ENCODE results near the gene MYO10. TPM values are rescaled to one million over a fixed set of nuclear protein-coding genes. Genes with fewer than 3 reads are reported as not detected.

The MYO10 gene
- total and polyA plus RNA-seq, 2 of the 8 experiments (the other 6 are each of a cell fraction or from before 2014, with no cell fraction given), result 21.5 to 107 TPM

DNA sequence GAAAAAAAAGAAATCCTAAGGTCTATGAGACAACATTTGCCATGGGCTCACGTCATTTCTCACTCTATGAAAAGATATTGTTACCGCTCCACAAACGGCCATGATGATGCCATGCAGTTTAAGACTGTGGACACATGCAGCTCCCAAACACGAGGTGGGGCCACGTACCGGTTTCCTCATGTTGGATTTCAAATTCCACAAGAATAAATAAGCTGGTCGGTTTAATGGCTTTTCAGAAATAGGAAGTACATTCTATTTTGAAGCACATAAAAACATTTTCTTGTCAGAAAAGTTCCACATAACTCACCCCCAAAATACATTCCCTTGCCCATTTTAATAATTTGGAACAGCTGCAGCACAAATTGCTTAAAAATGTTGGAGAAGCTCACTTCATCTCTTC, 130.6 kb downstream of the MYO10 start:
- Histone ChIP-seq H3K79me1 (ENCODE audit: low read depth, low read length) (peaks cover 2% of the 10 kb centered on the region; the same call in 1 of the 2 replicates), H2BK20ac (ENCODE audit: low read length) (no peak overlapping the region), H3K23me2 (ENCODE audit: low read depth, low read length) (no peaks in the 10 kb centered on the region), H3K4me1 (replicated peaks in 1 of 4; ENCODE audit: control insufficient read depth in 3 of 4, insufficient read depth in 4 of 4, low read length in 3 of 4) (no peaks in the 10 kb centered on the region), H3K27ac (ENCODE audit: low read depth, low read length) (no peak overlapping the region), H3K4me3 (ENCODE audit: extremely low read depth in 1 of 4, insufficient read depth in 2 of 4, low read depth in 3 of 4, low read length in 4 of 4) (no peak overlapping the region), H3K36me3 (ENCODE audit: control insufficient read depth in 2 of 4, insufficient read depth in 4 of 4, low read length in 3 of 4) (no peaks in the 10 kb centered on the region), H4K5ac (ENCODE audit: insufficient read length, low read depth, low read length) (no peak overlapping the region), H4K8ac (ENCODE audit: extremely low read depth, insufficient read depth, low read length) (no peak overlapping the region), H3K9me3 (ENCODE audit: insufficient read depth in 2 of 2, low read depth in 1 of 2, low read length in 1 of 2) (no peaks in the 10 kb centered on the region), H2AFZ (ENCODE audit: low read length) (no peak overlapping the region), H4K91ac (replicated peaks; ENCODE audit: insufficient read length, low read length) (no peak overlapping the region), H3K56ac (replicated peaks; ENCODE audit: insufficient read length, low read depth, low read length) (no peak overlapping the region), H3K18ac (ENCODE audit: extremely low read depth, low read length) (no peak overlapping the region), H3K4ac (replicated peaks; ENCODE audit: insufficient read length, low read depth, low read length) (no peak overlapping the region), H3K4me2 (ENCODE audit: insufficient read depth in 1 of 2, low read depth in 2 of 2, low read length in 2 of 2) (no peak overlapping the region), H3K79me2 (ENCODE audit: control insufficient read depth in 1 of 2, insufficient read depth in 2 of 2, low read length in 2 of 2) (peaks cover 0 to 12% of the 10 kb centered on the region in 2 experiments; a peak in 2 of 4 replicates), H2BK5ac (ENCODE audit: low read depth, low read length) (no peak overlapping the region), H2BK15ac (ENCODE audit: low read length) (no peak overlapping the region), H3K9ac (replicated peaks in 1 of 4; ENCODE audit: extremely low read depth in 1 of 4, low read depth in 3 of 4, low read length in 3 of 4) (no peak overlapping the region), H2BK120ac (replicated peaks; ENCODE audit: low read depth, low read length) (no peak overlapping the region), H3K27me3 (replicated peaks in 1 of 4; ENCODE audit: control insufficient read depth in 3 of 4, extremely low read depth in 1 of 4, insufficient read depth in 3 of 4, low read length in 3 of 4) (no peaks in the 10 kb centered on the region), H2AK5ac (ENCODE audit: low read depth, low read length) (no peak overlapping the region), H3K14ac (ENCODE audit: insufficient read length) (no peak overlapping the region), H4K20me1 (replicated peaks in 1 of 2; ENCODE audit: control insufficient read depth in 1 of 2, insufficient read depth in 2 of 2, low read length in 2 of 2) (peaks cover 0 to 2% of the 10 kb centered on the region in 2 experiments), H2BK12ac (ENCODE audit: low read depth, low read length) (no peak overlapping the region), H3K23ac (ENCODE audit: insufficient read length) (no peak overlapping the region)
- DNase-seq (ENCODE audit: low read depth in 1 of 2, low spot score in 2 of 2), result no peak
- POLR2A ChIA-PET (ENCODE audit: partially characterized antibody), result no interaction called here
- WGBS, 2 experiments (ENCODE audit: extremely low coverage in 1 of 2, insufficient coverage in 1 of 2, insufficient read length in 1 of 2, insufficient replicate concordance in 2 of 2, low coverage in 1 of 2, low lambda C conversion rate in 2 of 2, missing lambda C conversion rate in 1 of 2), result 94% methylated on average over 7 of the region's 7 CpGs; no CpG with 5 or more reads in 1 of the 2 experiments
- CTCF ChIA-PET (ENCODE audit: partially characterized antibody), result interaction anchor here (1.1 to 1.5 kb wide), 3 partner anchors 14 to 386 kb away, joined by 3 to 5 read pairs (median 4); no protein-coding TSS in a partner anchor
- no peak for FAIRE-seq
- TF ChIP-seq BACH1 (IDR thresholded peaks at IDR 0.05; ENCODE audit: low read length), result no peak
- TF ChIP-seq, protein P1, sequence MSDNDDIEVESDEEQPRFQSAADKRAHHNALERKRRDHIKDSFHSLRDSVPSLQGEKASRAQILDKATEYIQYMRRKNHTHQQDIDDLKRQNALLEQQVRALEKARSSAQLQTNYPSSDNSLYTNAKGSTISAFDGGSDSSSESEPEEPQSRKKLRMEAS (IDR thresholded peaks at IDR 0.05), result no peak
- TF ChIP-seq CBX8 (IDR thresholded peaks at IDR 0.05; ENCODE audit: borderline replicate concordance, low read depth, low read length), result no peak
- TF ChIP-seq PHF8 (conservative IDR thresholded peaks at IDR 0.05; ENCODE audit: low read depth, low read length), result no peak
